GM18511 (cell line): Measurements from ENCODE around the gene LMNTD1.
"Not testable (repeated sequence)": the region's sequence is repeated elsewhere in the genome, so short reads cannot be mapped to it uniquely, and the experiment has no call there.

ENCODE experiments used
- ATAC-seq: cut with Tn5 transposase; IDR thresholded peaks from one replicate; pipeline ENCODE4 v1.9.1; 2021; ENCODE audit warnings: mild to moderate bottlenecking, moderate library complexity; ENCODE audit not compliant: unreplicated experiment

Gene LMNTD1

GRCh38 chr12:25493682-25494081 is 59.4 kb downstream of the LMNTD1 start:
- ATAC-seq = no peak

GRCh38 chr12:25491396-25492325 is 61.4 kb downstream of the LMNTD1 start:
- no peak for ATAC-seq

- ATAC-seq = not testable (repeated sequence)
These were observed 63.9 kb downstream of the LMNTD1 start for GRCh38 chr12:25488956-25489870.

- ATAC-seq = no peak
These were observed 70.5 kb downstream of the LMNTD1 start for GRCh38 chr12:25482625-25483024.

- no peak for ATAC-seq
These were observed 72.9 kb downstream of the LMNTD1 start for GRCh38 chr12:25480145-25480544.

- no peak for ATAC-seq
These were observed 75.9 kb downstream of the LMNTD1 start for GRCh38 chr12:25477217-25477616.

GRCh38 chr12:25472453-25472852 is 80.6 kb downstream of the LMNTD1 start:
- ATAC-seq = no peak

GRCh38 chr12:25469861-25470260 is 83.2 kb downstream of the LMNTD1 start:
- ATAC-seq = no peak

GRCh38 chr12:25469368-25469767 is 83.7 kb downstream of the LMNTD1 start:
- ATAC-seq = no peak

- ATAC-seq = no peak
These were observed 89.6 kb downstream of the LMNTD1 start for GRCh38 chr12:25463521-25463920.

- ATAC-seq = no peak
These were observed 90.1 kb downstream of the LMNTD1 start for GRCh38 chr12:25463005-25463404.

- ATAC-seq = peak; percentile 99
These were observed 93.5 kb downstream of the LMNTD1 start for GRCh38 chr12:25459541-25459951.

- ATAC-seq = no peak
These were observed 95.0 kb downstream of the LMNTD1 start for GRCh38 chr12:25458047-25458552.

GRCh38 chr12:25456474-25456873 is 96.6 kb downstream of the LMNTD1 start:
- no peak for ATAC-seq

GRCh38 chr12:25455696-25456095 is 97.4 kb downstream of the LMNTD1 start:
- no peak for ATAC-seq

GRCh38 chr12:25449007-25449406 is 104.1 kb downstream of the LMNTD1 start:
- no peak for ATAC-seq

GRCh38 chr12:25447046-25447445 is 106.0 kb downstream of the LMNTD1 start:
- no peak for ATAC-seq

GRCh38 chr12:25438638-25439037 is 114.4 kb downstream of the LMNTD1 start:
- no peak for ATAC-seq

GRCh38 chr12:25436206-25437030 is 116.7 kb downstream of the LMNTD1 start:
- no peak for ATAC-seq

GRCh38 chr12:25435431-25435830 is 117.7 kb downstream of the LMNTD1 start:
- no peak for ATAC-seq
